Bronchus fibroblast of lung (primary cell): Measurements from ENCODE around the gene YWHAH. TPM values are rescaled to one million over a fixed set of nuclear protein-coding genes. Genes with fewer than 3 reads are reported as not detected.

Source experiments
- total RNA-seq: library from RNA; depleted of rRNA; stranded (reverse); fragments of >200 nt; gene quantifications from 2 replicates; pipeline ENCODE4 v1.2.3, GENCODE V29; 2015

The YWHAH gene
- total RNA-seq: 160 and 169 TPM in 2 replicates

GRCh38 chr22:31943978-31944699 is at the start of gene YWHAH:
Gene YWHAH (plus strand): TSS chr22:31944535. CDS start chr22:31944734, 199 bp downstream.

Other genes with a start within 250 kb of the YWHAH start
- 7.9 and 8.5 TPM in 2 replicates for gene PRR14L, start 194.4 kb upstream of the YWHAH start, total RNA-seq
- gene DEPDC5, start 190.5 kb upstream of the YWHAH start, total RNA-seq: 7.3 and 7.4 TPM in 2 replicates
- not detected in 2 replicates for gene SLC5A1, start 98.7 kb downstream of the YWHAH start, total RNA-seq
- not detected in 2 replicates for gene C22orf42, start 214.8 kb downstream of the YWHAH start, total RNA-seq